ENCODE measurements around the gene CNTRL.

CNTRL gene

GRCh38 chr9:121183666-121184423, 109.1 kb downstream of the CNTRL start:
- DNase-seq = no peak

GRCh38 chr9:121184463-121184862, 109.7 kb downstream of the CNTRL start:
- DNase-seq = no peak

GRCh38 chr9:121185178-121185745, 110.5 kb downstream of the CNTRL start:
- no peak for DNase-seq

GRCh38 chr9:121185774-121186403, 111.1 kb downstream of the CNTRL start:
- DNase-seq = no peak

- DNase-seq = no peak
Observed at GRCh38 chr9:121187636-121188305, 113.0 kb downstream of the CNTRL start.

- DNase-seq = no peak
Observed at GRCh38 chr9:121189006-121189405, 114.3 kb downstream of the CNTRL start.

GRCh38 chr9:121189660-121190059, 114.9 kb downstream of the CNTRL start:
- DNase-seq = no peak

- no peak for DNase-seq
Observed at GRCh38 chr9:121191235-121191634, 116.5 kb downstream of the CNTRL start.

GRCh38 chr9:121192518-121192917, 117.8 kb downstream of the CNTRL start:
- no peak for DNase-seq

GRCh38 chr9:121192959-121193640, 118.3 kb downstream of the CNTRL start:
- no peak for DNase-seq

GRCh38 chr9:121194730-121195129, 120.0 kb downstream of the CNTRL start:
- no peak for DNase-seq

- no peak for DNase-seq
Observed at GRCh38 chr9:121196389-121196788, 121.6 kb downstream of the CNTRL start.

GRCh38 chr9:121197132-121197531, 122.4 kb downstream of the CNTRL start:
- no peak for DNase-seq

GRCh38 chr9:121198512-121199042, 123.8 kb downstream of the CNTRL start:
- DNase-seq = no peak

GRCh38 chr9:121199921-121200320, 125.2 kb downstream of the CNTRL start:
- DNase-seq = no peak

- DNase-seq = no peak
Observed at GRCh38 chr9:121200356-121200755, 125.6 kb downstream of the CNTRL start.

GRCh38 chr9:121201045-121201737, 126.4 kb downstream of the CNTRL start:
- DNase-seq = peak; percentile 70

GRCh38 chr9:121201738-121202533, 127.2 kb downstream of the CNTRL start, which contains the start of gene RAB14:
TSS of gene RAB14 (minus strand) at chr9:121201869. CDS start at chr9:121193412, 8,457 bp downstream.
- peak; percentile 99 for DNase-seq

- DNase-seq = no peak
Observed at GRCh38 chr9:121204121-121204520, 129.4 kb downstream of the CNTRL start.

- DNase-seq = no peak
Observed at GRCh38 chr9:121204611-121205010, 129.9 kb downstream of the CNTRL start.
